Retinal pigment epithelial cell (primary cell): ENCODE measurements around the gene ANAPC13.

ENCODE experiments used
- DNase-seq: peaks from one replicate; pipeline ENCODE4 v3.0.0-alpha.2; 2010; ENCODE audit warnings: low read depth
- H3K4me3 ChIP-seq: 2 replicates; pipeline ENCODE4 v1.5.1; 2011; ENCODE audit warnings: mild to moderate bottlenecking, low read length, control low read depth, moderate library complexity
- CTCF ChIP-seq: conservative IDR thresholded peaks from 2 replicates; pipeline ENCODE4 v1.5.1; 2011; ENCODE audit warnings: low read depth, low read length, control low read depth, inconsistent platforms

ANAPC13 gene

DNA sequence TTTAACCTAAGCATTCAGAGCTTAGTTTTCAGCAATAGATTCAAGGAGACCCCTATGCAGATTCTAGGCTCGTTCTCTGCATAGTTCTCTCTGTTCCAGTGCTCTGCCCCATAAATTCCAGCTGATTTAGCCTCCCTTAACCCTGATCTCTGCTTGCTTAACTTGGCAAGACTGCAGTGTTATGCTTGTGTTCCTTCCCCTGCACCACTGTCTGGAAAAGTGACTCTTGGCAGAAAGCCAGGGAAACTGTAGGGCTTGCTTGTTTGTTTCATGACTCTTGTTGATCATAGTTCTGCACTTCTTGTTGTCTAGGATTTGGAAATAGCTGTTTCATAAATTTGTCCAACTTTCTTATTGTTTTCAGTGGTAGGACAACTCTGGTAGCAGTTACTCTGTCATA is 40.1 kb downstream of the ANAPC13 start:
- DNase-seq, result peak; percentile 36
- no peak overlapping the region for H3K4me3 ChIP-seq
- no peak for TF ChIP-seq CTCF

DNA sequence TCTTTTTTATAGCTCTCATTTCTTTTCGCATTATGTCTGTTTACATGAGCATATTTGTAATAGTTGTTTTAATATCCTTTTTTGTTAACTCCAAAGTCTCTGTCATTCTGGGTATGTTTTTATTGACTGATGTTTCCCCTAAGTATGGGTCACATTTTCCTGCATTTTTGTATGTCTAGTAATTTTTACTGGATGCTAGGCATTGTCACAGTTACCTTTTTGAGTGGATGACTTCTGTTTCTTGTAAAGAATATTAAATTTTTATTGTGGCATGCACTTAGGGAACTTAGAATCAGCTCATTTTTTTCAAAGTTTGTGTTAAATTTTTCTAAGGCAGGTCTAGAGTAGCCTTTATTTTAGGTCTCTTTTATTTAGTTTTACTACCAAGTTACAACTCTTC is 40.7 kb downstream of the ANAPC13 start:
- H3K4me3 ChIP-seq, result no peak overlapping the region
- no peak for TF ChIP-seq CTCF
- DNase-seq, result no peak

DNA sequence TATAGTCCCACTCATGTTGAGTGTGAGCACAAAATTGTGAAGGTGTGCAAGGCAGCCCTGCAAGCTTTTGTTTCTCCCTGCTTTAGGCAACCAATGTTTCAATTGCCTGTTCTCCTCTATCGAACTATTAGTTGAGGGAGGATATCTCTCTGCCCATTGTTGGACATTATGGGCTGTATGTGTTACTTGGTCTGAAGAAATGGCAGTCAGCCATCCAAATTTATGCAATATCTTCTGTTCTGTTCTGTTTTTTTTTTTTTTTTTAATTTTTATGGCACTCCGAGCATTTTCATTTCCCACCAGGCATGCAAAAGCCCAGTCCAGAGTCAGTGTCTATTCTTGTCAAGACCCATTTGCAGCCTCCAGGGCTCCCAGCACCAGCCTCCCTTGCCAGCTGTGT is 44.0 kb downstream of the ANAPC13 start:
- TF ChIP-seq CTCF, result no peak
- no peak for DNase-seq
- no peak overlapping the region for H3K4me3 ChIP-seq

DNA sequence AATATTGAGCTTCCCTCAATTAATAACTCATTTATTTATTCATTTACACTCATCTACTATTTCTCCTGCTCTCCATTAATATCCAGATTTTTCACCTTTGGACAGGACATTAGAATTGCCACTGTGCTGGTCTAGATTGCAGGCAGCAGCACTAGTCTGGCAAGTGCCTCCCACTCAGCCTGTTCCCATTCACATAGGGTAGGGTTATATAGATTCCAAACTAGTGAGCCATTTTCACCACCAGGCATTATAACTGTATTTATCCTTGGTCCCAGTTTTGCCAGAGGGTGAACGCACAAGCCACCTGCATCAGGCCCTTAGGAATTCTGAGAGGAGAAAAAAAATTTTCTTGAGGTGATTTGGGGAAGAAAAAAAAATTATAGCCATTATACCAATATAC is 44.5 kb downstream of the ANAPC13 start:
- TF ChIP-seq CTCF, result no peak
- H3K4me3 ChIP-seq, result no peak overlapping the region
- no peak for DNase-seq

- H3K4me3 ChIP-seq, result no peak overlapping the region
- no peak for TF ChIP-seq CTCF
- DNase-seq, result no peak
Observed at GRCh38 chr3:134437211-134437752, 48.5 kb downstream of the ANAPC13 start.

- no peak for TF ChIP-seq CTCF
- no peak for DNase-seq
Observed at GRCh38 chr3:134432236-134432635, 53.5 kb downstream of the ANAPC13 start.

DNA sequence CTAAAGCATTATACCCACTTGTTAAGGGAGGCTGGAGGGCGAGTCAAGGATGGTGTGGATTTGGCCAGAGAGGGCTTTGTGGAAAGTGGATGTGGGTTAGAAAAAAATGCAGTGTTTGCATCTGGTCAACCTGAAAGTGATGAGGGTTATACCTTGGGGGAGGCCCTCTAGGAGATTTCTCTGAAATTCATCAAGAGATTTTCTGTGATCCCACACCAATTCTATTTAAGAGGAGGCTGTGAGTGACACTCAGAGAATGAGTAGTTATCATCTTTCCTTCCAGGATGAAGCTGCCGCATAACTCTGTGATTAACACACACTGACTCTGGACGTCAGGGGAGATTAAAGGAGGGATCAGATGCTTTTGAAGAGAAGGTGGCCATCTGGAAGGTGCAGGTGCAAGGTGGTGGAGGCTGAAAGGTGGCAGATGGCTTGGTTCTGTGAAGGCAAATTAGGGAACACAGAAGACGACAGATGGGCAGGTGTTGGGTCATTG is 54.8 kb downstream of the ANAPC13 start:
- TF ChIP-seq CTCF, result no peak
- DNase-seq, result no peak
- H3K4me3 ChIP-seq, result no peak overlapping the region

More at GRCh38 chr3:134432236-134432635, 53.5 kb downstream of the ANAPC13 start:
- no peak overlapping the region for H3K4me3 ChIP-seq
